Measurements from ENCODE around the gene SDF2L1.
"Not testable (repeated sequence)": the region's sequence is repeated elsewhere in the genome, so short reads cannot be mapped to it uniquely, and the experiment has no call there.

Gene SDF2L1

GRCh38 chr22:21688706-21689381 is 46.7 kb downstream of the SDF2L1 start:
- DNase-seq, result no peak

DNA sequence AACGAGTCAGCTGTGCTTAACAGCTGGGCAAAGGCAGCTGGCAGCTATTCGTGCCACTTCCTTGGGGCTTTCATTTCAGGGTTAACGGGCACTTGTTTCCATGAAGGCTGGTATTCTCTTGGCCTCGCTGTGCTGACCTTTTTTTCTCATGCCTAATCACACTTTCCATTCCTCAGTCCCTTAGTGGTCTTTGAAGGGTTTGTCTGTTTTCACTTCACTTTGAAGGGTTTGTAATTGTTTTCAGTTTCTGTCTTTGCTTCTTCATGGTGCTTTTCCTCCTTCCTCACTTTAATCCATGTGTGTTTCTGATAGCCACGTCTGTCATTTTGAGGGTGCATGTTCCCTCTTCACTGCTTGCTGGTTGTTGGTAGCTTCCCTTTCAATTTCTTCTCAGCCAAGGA is 48.3 kb downstream of the SDF2L1 start:
- DNase-seq, result no peak

DNA sequence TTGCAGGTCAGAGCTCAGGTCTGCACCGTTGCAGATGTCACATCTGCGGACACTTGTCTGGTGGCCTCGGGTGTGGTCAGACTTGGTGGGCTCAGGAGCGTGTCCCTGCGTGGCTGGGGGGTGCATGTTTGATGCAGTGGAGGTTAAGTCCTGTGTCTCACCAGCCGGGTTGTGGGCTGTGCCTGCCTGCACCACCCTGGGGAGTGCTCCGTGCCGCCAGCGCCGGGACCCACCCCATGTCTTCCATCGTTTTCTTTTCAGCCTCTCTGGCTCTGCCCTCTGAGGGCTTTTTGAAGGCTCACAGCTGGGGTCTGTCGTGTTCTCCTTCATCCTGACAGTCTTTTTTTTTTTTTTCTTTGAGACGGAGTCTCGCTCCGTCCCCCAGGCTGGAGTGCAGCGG is 49.7 kb downstream of the SDF2L1 start:
- DNase-seq, result no peak

- DNase-seq, result not testable (repeated sequence)
These were observed 50.8 kb downstream of the SDF2L1 start for GRCh38 chr22:21692856-21693255.

- DNase-seq, result no peak
These were observed 51.4 kb downstream of the SDF2L1 start for GRCh38 chr22:21693333-21693998.

Data from activated CD4-positive, alpha-beta T cell treated with anti-CD3 and anti-CD28 coated beads, Interleukin-2, amount 50 U/mL, for 4 hours (primary cell).